SK-N-SH (cell line): Measurements from ENCODE around the gene MANF. TPM values are rescaled to one million over a fixed set of nuclear protein-coding genes. Genes with fewer than 3 reads are reported as not detected.

Experiments
- CTCF ChIA-PET: fragments of 300-600, 350-600 bp; formaldehyde crosslinking; extraction: SDS; loops from one replicate; lab custom pipeline; 2021; lab: Yijun Ruan, JAX
- POLR2A ChIA-PET: fragments of 350-600 bp; sonication (Branson Sonifier 250); formaldehyde crosslinking; extraction: SDS; loops from one replicate; lab custom pipeline; 2020; ENCODE audit warnings: antibody characterized with exemption, inconsistent platforms; lab: Yijun Ruan, JAX
- DNase-seq: peaks from one replicate; pipeline ENCODE4 v3.0.0; 2012
- H2AFZ ChIP-seq: fragments of 200-600 bp; sonication (generic); 2 replicates; pipeline ENCODE4 v1.8.1; 2016; ENCODE audit warnings: antibody characterized with exemption, mild to moderate bottlenecking, low read depth
- H3F3A ChIP-seq: fragments of 200-600 bp; sonication (generic); replicated peaks from 2 replicates; pipeline ENCODE3; 2016; ENCODE audit warnings: antibody characterized with exemption, mild to moderate bottlenecking; ENCODE audit not compliant: insufficient read depth
- H3K27ac ChIP-seq, 2 experiments: fragments of 200-500 bp in 1 of 2; fragments of 200-600 bp in 1 of 2; sonication (Bioruptor generic) in 1 of 2; sonication (generic), shearing (Covaris generic) in 1 of 2; 2 replicates each; pipeline versions ENCODE4 v1.5.1 to v1.6.1; 2014 to 2016; ENCODE audit warnings: low read depth in 2 of 2, inconsistent platforms in 1 of 2, low read length in 1 of 2, mild to moderate bottlenecking in 1 of 2, mixed read lengths in 1 of 2
- H3K27me3 ChIP-seq: fragments of 200-600 bp; sonication (generic), shearing (Covaris generic); 2 replicates; pipeline ENCODE4 v1.6.1; 2016; ENCODE audit warnings: mixed run types; ENCODE audit not compliant: insufficient read depth
- H3K36me3 ChIP-seq, 2 experiments: fragments of 200-500 bp in 1 of 2; fragments of 200-600 bp in 1 of 2; sonication (Bioruptor generic) in 1 of 2; sonication (generic) in 1 of 2; replicated peaks in 1 of 2; 2 replicates each; pipeline versions ENCODE3 to v1.5.1; 2014 to 2016; ENCODE audit warnings: low read length in 1 of 2, mild to moderate bottlenecking in 1 of 2; ENCODE audit not compliant: insufficient read depth in 2 of 2, control insufficient read depth in 1 of 2
- H3K4me1 ChIP-seq, 2 experiments: fragments of 200-500 bp in 1 of 2; fragments of 200-600 bp in 1 of 2; sonication (Bioruptor generic) in 1 of 2; sonication (generic), shearing (Covaris generic) in 1 of 2; 2 replicates each; pipeline versions ENCODE4 v1.5.1 to v1.6.1; 2014 to 2016; ENCODE audit warnings: low read depth in 1 of 2, low read length in 1 of 2, mixed run types in 1 of 2; ENCODE audit not compliant: insufficient read depth in 2 of 2, control insufficient read depth in 1 of 2
- H3K4me2 ChIP-seq: fragments of 200-600 bp; sonication (generic), shearing (Covaris generic); 2 replicates; pipeline ENCODE4 v1.6.1; 2017; ENCODE audit warnings: mixed run types
- H3K4me3 ChIP-seq, 2 experiments: fragments of 200-500 bp in 1 of 2; fragments of 200-600 bp in 1 of 2; sonication (Bioruptor generic) in 1 of 2; sonication (generic), shearing (Covaris generic) in 1 of 2; 2 replicates each; pipeline versions ENCODE4 v1.5.1 to v1.8.1; 2014 to 2016; ENCODE audit warnings: low read depth in 2 of 2, inconsistent platforms in 1 of 2, low read length in 1 of 2, mild to moderate bottlenecking in 1 of 2, mixed read lengths in 1 of 2, moderate library complexity in 1 of 2
- H3K79me2 ChIP-seq: fragments of 200-600 bp; sonication (generic); 2 replicates; pipeline ENCODE4 v1.8.1; 2017; ENCODE audit warnings: mild to moderate bottlenecking; ENCODE audit not compliant: insufficient read depth
- H3K9ac ChIP-seq: fragments of 200-600 bp; sonication (generic); 2 replicates; pipeline ENCODE4 v1.6.1; 2017; ENCODE audit warnings: mixed run types
- H3K9me2 ChIP-seq: fragments of 200-600 bp; sonication (generic); 2 replicates; pipeline ENCODE4 v1.6.1; 2017; ENCODE audit warnings: mixed run types
- H3K9me3 ChIP-seq: fragments of 200-600 bp; sonication (generic); 2 replicates; pipeline ENCODE4 v1.6.1; 2017; ENCODE audit warnings: mixed run types, mild to moderate bottlenecking, moderate library complexity
- H4K20me1 ChIP-seq: fragments of 200-600 bp; sonication (generic); 2 replicates; pipeline ENCODE4 v1.6.1; 2017; ENCODE audit warnings: mild to moderate bottlenecking, mixed run types; ENCODE audit not compliant: insufficient read depth
- CHD2 ChIP-seq: fragments of 150-350 bp; IDR thresholded peaks from 2 replicates; pipeline ENCODE4 v1.6.1; 2018; ENCODE audit warnings: low read length; ENCODE audit not compliant: partially characterized antibody
- EP300 ChIP-seq, 2 experiments: IDR thresholded peaks; 2 replicates each; pipeline versions ENCODE4 v1.4.0 to v1.6.1; 2012; ENCODE audit warnings: borderline replicate concordance in 1 of 2, low read depth in 1 of 2, low read length in 1 of 2
- EZH2phosphoT487 ChIP-seq: fragments of 200-600 bp; sonication (generic); IDR thresholded peaks from 2 replicates; pipeline ENCODE4 v1.6.1; 2017; ENCODE audit warnings: low read depth, mixed run types, mild to moderate bottlenecking, antibody characterized with exemption, moderate library complexity, borderline replicate concordance
- FOSL2 ChIP-seq: IDR thresholded peaks from 2 replicates; pipeline ENCODE4 v1.4.0; 2012; ENCODE audit warnings: low read depth, mild to moderate bottlenecking, moderate library complexity, borderline replicate concordance
- FOXM1 ChIP-seq: IDR thresholded peaks from 2 replicates; pipeline ENCODE4 v1.4.0; 2012; ENCODE audit warnings: low read depth, mild to moderate bottlenecking
- GATA2 ChIP-seq: sonication (generic); formaldehyde crosslinking; IDR thresholded peaks from 2 replicates; pipeline ENCODE4 v1.5.0; 2020; ENCODE audit warnings: mild to moderate bottlenecking, missing genetic modification reagents
- NRF1 ChIP-seq: IDR thresholded peaks from 2 replicates; pipeline ENCODE4 v1.6.1; 2012; ENCODE audit warnings: low read depth, mild to moderate bottlenecking, low read length
- PBX3 ChIP-seq: IDR thresholded peaks from 2 replicates; pipeline ENCODE4; 2012
- POLR2AphosphoS5 ChIP-seq: IDR thresholded peaks from 2 replicates; pipeline ENCODE4 v1.6.1; 2012; ENCODE audit warnings: low read depth, low read length
- RAD21 ChIP-seq: IDR thresholded peaks from 2 replicates; pipeline ENCODE4 v1.6.1; 2012; ENCODE audit warnings: mild to moderate bottlenecking, low read length
- RCOR1 ChIP-seq: fragments of 150-350 bp; IDR thresholded peaks from 2 replicates; pipeline ENCODE4 v1.6.1; 2017; ENCODE audit warnings: antibody characterized with exemption, low read length
- REST ChIP-seq: IDR thresholded peaks from 2 replicates; pipeline ENCODE4 v1.6.1; 2012; ENCODE audit warnings: mild to moderate bottlenecking, low read depth, low read length, moderate library complexity
- RXRA ChIP-seq: IDR thresholded peaks from 2 replicates; pipeline ENCODE4 v1.4.0; 2012; ENCODE audit warnings: low read depth, mild to moderate bottlenecking, borderline replicate concordance
- WGBS: methylation state at CpG from one replicate; pipeline ENCODE4 v1.1.6; 2017; ENCODE audit warnings: low lambda C conversion rate; 5-methylcytosine and 5-hydroxymethylcytosine counted together
- polyA plus RNA-seq, 3 experiments: library from polyadenylated mRNA; depleted of rRNA; stranded (reverse); fragments of >200 nt; gene quantifications; 2 replicates each; pipeline ENCODE4 v1.2.3, GENCODE V29; 2012
- TF ChIP-seq, protein P1 (sequence below): fragments of 150-350 bp; IDR thresholded peaks from 2 replicates; pipeline ENCODE4 v1.6.1; 2017; ENCODE audit warnings: antibody characterized with exemption, low read length, low read depth, borderline replicate concordance
- TF ChIP-seq, protein P2 (sequence below): IDR thresholded peaks from 2 replicates; pipeline ENCODE4 v1.4.0; 2012; ENCODE audit warnings: low read depth, borderline replicate concordance

The MANF gene
- polyA plus RNA-seq, 1 of the 3 experiments (the other 2 are of a cell fraction), result 121 TPM

- 100% methylated on average over 5 of the region's 8 CpGs for WGBS
- CTCF ChIA-PET, result interaction anchor here (0.7 to 6.2 kb wide), 5 partner anchors 8 to 764 kb away, joined by 3 to 53 read pairs (median 6); partner anchors contain the start of gene MAPKAPK3
Observed at GRCh38 chr3:51379746-51380455, 5.2 kb upstream of the MANF start.

More at GRCh38 chr3:51379746-51380455, 5.2 kb upstream of the MANF start:
- Histone ChIP-seq H3K4me1 (peaks cover 6% of the 10 kb centered on the region in 2 experiments; a peak in 3 of 4 replicates), H3K9ac (no peak overlapping the region), H3K9me2 (no peaks in the 10 kb centered on the region), H3F3A (no peaks in the 10 kb centered on the region), H3K27ac (no peak overlapping the region), H3K27me3 (no peaks in the 10 kb centered on the region; the same call in 1 of the 2 replicates), H4K20me1 (no peaks in the 10 kb centered on the region), H3K4me3 (no peak overlapping the region), H3K9me3 (no peaks in the 10 kb centered on the region), H3K4me2 (no peak overlapping the region), H2AFZ (no peak overlapping the region), H3K36me3 (no peaks in the 10 kb centered on the region), H3K79me2 (peaks cover 18% of the 10 kb centered on the region)
- no peak for DNase-seq
- POLR2A ChIA-PET, result no interaction called here
- no peak for TF ChIP-seq NRF1
- TF ChIP-seq, protein P1, sequence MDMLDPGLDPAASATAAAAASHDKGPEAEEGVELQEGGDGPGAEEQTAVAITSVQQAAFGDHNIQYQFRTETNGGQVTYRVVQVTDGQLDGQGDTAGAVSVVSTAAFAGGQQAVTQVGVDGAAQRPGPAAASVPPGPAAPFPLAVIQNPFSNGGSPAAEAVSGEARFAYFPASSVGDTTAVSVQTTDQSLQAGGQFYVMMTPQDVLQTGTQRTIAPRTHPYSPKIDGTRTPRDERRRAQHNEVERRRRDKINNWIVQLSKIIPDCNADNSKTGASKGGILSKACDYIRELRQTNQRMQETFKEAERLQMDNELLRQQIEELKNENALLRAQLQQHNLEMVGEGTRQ, result no peak
- no peak for TF ChIP-seq FOSL2
- no peak for TF ChIP-seq RAD21
- TF ChIP-seq PBX3, result no peak
- TF ChIP-seq CHD2, result no peak
- TF ChIP-seq EZH2phosphoT487, result no peak
- TF ChIP-seq POLR2AphosphoS5, result no peak
- TF ChIP-seq REST, result no peak
- TF ChIP-seq RCOR1, result no peak
- no peak for TF ChIP-seq RXRA
- TF ChIP-seq GATA2 (CRISPR knock-in tag), result no peak
- TF ChIP-seq, protein P2, sequence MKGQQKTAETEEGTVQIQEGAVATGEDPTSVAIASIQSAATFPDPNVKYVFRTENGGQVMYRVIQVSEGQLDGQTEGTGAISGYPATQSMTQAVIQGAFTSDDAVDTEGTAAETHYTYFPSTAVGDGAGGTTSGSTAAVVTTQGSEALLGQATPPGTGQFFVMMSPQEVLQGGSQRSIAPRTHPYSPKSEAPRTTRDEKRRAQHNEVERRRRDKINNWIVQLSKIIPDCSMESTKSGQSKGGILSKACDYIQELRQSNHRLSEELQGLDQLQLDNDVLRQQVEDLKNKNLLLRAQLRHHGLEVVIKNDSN, result no peak
- TF ChIP-seq EP300 (IDR thresholded peaks at IDR 0.05; ENCODE audit: borderline replicate concordance in 1 of 2, low read depth in 1 of 2, low read length in 1 of 2), result no peak
- TF ChIP-seq FOXM1, result no peak
